Upper lobe of left lung (tissue), 4 donors: ENCODE data around the gene PCSK5.

ENCODE experiments used
- CTCF ChIP-seq, 6 experiments: fragments of 450-650 bp in 4 of 6; fragments of 200-600 bp in 2 of 6; sonication (generic) in 2 of 6; IDR thresholded peaks; one replicate each; pipeline ENCODE4 v1.5.1; 2016 to 2019; ENCODE audit warnings: antibody characterized with exemption in 6 of 6
- EP300 ChIP-seq, 4 donors: sonication (generic); formaldehyde crosslinking; IDR thresholded peaks; one replicate each; pipeline ENCODE4 v1.5.1; 2017; ENCODE audit warnings: antibody characterized with exemption in 4 of 4, control low read depth in 2 of 4
- POLR2A ChIP-seq, 4 donors: fragments of 450-650 bp; IDR thresholded peaks; one replicate each; pipeline ENCODE4 v1.5.1; 2016 to 2017; ENCODE audit warnings: antibody characterized with exemption in 4 of 4, mild to moderate bottlenecking in 2 of 4
- POLR2AphosphoS5 ChIP-seq, 2 donors: sonication (generic); formaldehyde crosslinking; IDR thresholded peaks; one replicate each; pipeline ENCODE4 v1.5.1; 2017; ENCODE audit warnings: antibody characterized with exemption in 2 of 2

GRCh38 chr9:75983319-75984045, 93.0 kb downstream of the PCSK5 start:
- TF ChIP-seq CTCF (IDR thresholded peaks at IDR 0.05) (no peak), POLR2A (IDR thresholded peaks at IDR 0.05) (no peak), POLR2AphosphoS5 (IDR thresholded peaks at IDR 0.05) (no peak), EP300 (IDR thresholded peaks at IDR 0.05) (no peak)
